ENCODE data around the gene SRRM4.

The SRRM4 gene

DNA sequence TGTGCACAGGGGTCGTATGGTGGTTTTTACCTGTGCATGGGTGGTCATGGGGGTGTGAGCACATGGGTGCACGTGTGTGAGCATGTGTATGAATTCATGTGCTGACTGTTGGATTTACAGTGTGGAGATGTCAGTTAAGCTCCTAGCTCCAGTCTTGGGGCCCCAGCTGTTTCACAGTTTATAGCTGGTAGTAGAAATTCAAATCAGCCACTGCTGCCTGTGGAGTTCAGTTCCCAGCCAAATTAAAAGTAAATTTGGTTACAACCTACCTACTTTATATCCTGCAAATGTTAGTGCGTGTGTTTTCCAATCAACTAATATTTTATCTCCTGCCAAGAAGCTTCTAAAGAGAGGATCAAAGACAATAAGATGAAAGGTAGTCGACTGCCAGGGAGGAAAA lies 141.4 kb downstream of the SRRM4 start:
- DNase-seq = no peak

- no peak for DNase-seq
Measured at GRCh38 chr12:119128527-119128926, 147.2 kb downstream of the SRRM4 start.

DNA sequence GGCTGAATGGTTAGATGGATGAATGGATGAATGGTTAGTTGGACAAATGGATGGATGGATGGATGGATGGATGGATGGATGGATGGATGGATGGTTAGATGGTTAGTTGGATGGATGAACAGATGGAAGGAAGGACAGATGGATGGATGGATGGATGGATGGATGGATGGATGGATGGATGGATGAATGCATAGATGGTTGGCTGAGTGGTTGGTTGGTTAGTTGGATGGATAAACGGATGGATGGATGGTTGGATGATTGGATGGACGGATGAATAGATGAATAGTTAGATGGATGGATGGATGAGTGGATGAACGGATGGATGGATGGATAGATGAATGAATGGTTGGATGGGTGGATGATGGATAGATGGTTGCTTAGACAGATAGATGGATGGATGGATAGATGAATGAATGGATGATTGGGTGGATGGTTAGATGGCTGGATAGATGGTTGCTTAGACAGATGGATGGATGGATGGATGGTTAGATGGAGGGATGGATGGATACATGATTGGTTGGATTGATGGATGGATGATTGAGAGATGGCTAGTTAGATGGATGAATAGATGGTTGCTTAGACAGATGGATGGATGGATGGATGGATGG lies 148.6 kb downstream of the SRRM4 start:
- no peak for DNase-seq

- no peak for DNase-seq
Measured at GRCh38 chr12:119130523-119130922, 149.2 kb downstream of the SRRM4 start.

- no peak for DNase-seq
Measured at GRCh38 chr12:119134284-119135072, 153.1 kb downstream of the SRRM4 start.

DNA sequence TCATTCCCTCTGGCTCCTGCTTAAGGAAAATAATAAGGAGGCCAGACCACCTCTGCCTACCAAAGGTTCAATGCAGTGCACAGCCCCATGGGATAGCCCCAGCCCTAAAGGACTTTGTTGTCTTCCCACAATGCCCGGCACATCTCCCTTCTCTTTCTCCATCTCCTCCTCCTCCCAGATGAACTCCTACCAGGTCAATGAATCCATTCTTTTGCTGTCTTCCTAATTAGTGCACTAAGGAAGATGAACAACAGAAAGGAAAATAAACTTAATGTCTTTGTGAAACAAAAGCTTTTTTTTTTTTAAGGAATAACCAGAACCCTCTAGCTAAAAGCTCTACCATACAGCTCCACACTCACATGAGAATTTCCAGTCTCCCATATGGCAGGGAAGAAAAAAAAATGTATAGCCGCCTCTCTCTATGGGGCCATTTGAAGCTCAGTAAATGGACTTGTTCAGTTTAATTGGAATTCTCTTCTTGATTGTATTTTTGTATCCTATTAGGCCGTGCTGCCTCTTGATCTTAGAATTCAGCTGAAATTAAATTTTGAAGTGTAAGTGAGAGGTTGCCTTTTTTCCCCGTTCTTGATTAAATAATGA lies 155.6 kb downstream of the SRRM4 start:
- DNase-seq = no peak

DNA sequence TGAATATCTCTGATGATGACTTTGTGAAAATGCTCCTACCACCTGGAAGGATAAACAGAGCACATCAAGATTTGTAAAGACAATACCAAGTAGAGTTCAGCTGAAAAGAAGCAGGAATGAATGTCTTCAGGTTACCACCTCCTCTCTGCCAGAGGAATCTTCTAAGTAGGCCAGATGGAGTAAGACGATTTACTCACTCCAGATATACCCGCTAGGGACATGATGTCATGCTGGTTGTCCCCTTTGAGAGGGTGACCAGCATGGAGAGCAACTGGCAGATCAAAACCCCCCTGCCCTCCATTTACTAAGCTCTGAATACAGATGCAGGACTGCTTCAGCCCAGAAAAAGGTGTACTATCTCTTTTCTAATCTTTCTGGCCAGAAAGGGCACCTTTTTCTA lies 158.1 kb downstream of the SRRM4 start:
- DNase-seq = no peak

- DNase-seq = no peak
Measured at GRCh38 chr12:119145367-119145766, 164.0 kb downstream of the SRRM4 start.

DNA sequence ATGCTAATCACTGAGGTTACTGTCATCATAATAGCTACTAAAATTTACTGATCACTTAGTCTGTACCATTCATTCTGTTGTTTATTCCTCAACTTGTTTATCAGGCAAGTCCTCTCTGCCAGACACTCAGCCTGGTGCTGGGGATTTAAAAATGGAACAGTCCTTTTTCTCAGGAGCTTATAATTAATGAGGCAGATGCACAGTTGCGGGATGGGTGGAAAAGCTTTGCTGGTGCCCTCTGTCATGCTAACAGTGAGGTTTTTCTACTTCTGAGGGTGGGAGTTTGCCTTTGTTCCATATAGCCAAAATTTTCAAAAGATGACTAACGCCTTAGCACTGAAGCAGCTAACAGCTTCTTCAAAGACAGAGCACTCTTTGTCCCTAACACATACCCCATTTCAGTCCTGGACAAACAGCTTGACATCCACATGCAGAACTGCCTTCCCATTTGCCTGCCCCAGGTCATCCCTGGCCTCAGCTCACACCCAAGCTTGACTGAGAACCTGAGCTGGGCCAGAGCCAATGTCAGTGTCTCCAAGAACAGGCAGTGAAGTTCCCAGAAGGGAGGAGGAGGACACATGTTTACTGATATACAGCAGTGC lies 166.6 kb downstream of the SRRM4 start:
- DNase-seq = no peak

- DNase-seq = no peak
Measured at GRCh38 chr12:119149270-119149669, 167.9 kb downstream of the SRRM4 start.

- DNase-seq = no peak
Measured at GRCh38 chr12:119151445-119152026, 170.2 kb downstream of the SRRM4 start.

DNA sequence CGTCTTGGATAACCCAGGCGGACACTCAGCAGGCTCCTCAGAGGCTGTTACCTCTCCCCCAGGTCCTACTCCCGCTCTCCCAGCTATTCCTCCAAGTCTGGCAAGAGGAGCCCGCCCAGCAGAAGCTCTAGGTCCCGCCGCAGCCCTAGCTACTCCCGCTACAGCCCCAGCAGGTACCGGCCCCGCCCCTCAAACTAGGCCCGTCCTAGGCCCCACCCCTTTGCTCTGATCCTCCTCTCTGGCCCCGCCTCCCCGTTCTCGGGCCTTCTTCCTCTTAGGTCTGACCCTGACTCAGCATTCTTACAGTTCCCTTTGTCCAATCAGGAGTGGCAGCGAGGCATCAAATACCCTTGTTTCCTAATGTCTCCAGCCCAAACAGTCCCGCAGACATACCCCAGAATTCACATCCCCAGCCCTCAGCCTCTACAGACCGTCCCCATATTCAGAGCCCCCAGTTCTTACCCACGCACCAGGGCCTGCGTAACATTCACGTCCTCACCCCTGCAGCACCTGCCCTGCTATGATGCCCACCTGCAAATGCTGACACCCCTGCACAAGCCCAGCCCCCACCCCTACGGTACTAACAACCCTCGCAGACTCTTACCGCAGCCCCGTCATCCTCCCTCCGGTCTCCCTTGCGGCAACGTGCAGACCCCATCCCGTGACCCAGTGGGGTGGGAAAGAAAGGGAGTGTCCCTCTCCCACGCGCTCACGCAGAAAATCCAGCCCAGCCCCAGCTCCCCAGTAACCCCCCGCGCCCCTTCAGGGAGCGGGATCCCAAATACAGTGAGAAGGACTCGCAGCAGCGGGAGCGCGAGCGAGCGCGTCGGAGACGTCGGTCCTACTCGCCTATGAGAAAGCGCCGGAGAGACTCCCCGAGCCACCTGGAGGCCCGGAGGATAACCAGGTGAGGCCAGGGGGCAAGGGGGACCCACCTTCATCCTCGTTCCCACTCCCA lies 172.4 kb downstream of the SRRM4 start:
- DNase-seq = peak; percentile 44

GRCh38 chr12:119154435-119154818 lies 173.1 kb downstream of the SRRM4 start:
- DNase-seq = no peak

DNA sequence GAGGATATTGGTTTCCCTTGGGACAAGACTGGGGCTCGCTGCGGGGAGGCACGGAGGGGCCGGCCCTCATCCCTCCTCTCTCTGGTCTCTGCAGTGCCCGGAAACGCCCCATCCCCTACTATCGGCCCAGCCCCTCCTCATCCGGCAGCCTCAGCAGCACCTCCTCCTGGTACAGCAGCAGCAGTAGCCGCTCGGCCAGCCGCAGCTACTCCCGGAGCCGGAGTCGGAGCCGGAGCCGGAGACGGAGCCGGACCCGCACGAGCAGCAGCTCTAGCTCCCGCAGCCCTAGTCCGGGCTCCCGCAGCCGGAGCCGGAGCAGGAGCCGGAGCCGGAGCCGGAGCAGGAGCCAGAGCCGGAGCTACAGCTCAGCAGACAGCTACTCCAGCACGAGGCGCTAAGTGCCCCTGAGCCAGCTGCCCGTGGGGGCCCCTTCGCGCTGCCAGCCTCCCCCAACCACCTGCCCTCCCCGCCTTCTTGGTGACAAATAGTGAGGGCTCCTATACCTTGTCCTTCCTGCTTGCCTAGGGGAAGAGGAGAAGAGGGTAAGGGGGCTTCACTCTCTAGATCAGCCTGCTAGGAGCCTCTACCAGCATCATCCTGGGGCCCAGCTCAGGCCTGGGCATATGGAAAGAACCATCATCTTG lies 175.2 kb downstream of the SRRM4 start:
- no peak for DNase-seq

GRCh38 chr12:119157528-119157927 lies 176.2 kb downstream of the SRRM4 start:
- no peak for DNase-seq

GRCh38 chr12:119157978-119158377 lies 176.6 kb downstream of the SRRM4 start:
- no peak for DNase-seq

- no peak for DNase-seq
Measured at GRCh38 chr12:119158402-119158801, 177.1 kb downstream of the SRRM4 start.

DNA sequence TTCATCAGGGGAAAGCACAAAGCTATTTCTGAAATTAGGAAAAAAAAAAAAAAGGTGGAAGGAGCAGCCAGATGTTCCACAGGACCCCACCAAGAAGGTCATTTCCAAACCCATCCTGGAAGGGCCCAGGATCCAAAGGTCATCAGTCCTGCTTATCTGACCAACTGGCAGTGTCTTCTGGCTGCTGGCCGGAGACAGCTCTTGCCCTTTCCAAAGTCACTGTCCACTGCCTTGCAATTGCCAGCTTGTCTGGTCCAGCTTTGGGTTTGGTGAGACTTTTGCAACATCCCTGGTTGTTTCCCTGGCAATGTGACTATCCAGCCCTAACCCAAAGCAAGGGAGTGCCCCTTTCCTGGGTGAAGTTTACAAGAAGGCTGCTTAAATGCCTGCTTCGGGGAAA lies 178.5 kb downstream of the SRRM4 start:
- no peak for DNase-seq

- no peak for DNase-seq
Measured at GRCh38 chr12:119167902-119168301, 186.6 kb downstream of the SRRM4 start.

DNA sequence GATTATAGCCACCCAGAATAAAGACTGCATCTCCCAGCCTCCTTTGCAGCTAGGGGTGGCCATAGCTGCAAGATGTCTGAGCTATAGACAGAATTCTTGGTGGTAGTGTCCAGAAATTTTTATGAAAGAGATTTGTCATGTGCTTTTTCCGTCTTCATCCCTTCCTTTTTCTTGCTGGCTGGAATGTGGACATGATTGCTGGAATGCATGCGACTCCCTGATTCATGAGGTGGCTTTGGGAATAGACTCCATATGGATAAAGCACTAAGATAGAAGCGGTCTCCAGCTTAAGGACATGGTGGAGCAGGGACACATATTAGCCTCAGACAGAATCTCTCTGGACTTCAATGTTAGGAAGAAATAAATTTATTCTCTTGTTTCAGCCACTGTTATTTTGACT lies 187.4 kb downstream of the SRRM4 start:
- DNase-seq = no peak

DNA sequence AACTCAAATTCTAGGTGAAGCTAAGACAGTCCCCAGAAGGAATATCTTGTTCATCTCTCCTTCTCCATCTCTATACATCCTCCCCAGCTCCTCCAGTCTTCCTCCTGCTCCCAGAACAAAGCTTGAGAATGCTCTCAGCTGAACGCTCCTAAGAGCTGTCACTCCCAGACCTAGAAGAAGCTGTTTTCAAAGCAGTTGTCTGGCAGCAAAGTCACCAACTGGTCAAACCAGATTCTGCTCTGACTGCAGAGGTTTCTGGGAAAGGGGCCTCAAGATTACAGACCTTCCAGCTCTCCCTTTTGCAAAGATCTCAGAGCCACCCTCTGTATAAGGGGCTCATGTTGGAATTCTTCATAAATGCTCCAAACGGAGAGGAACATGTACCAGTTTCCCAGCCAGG lies 187.8 kb downstream of the SRRM4 start:
- DNase-seq = no peak

- DNase-seq = no peak
Measured at GRCh38 chr12:119171291-119171690, 189.9 kb downstream of the SRRM4 start.

Data from fibroblast of skin of back (primary cell).